NB4 (cell line): ENCODE data around the gene CHST1.

Source experiments
- DNase-seq: peaks from one replicate; pipeline ENCODE4 v3.0.0; 2010; ENCODE audit warnings: low read depth
- H3K4me3 ChIP-seq: one replicate; pipeline ENCODE4 v1.5.1; 2011; ENCODE audit warnings: mild to moderate bottlenecking, low read depth, low read length, moderate library complexity
- MAX ChIP-seq: IDR thresholded peaks from 2 replicates; pipeline ENCODE4 v1.6.1; 2011; ENCODE audit warnings: low read depth, low read length
- MYC ChIP-seq: IDR thresholded peaks from 2 replicates; pipeline ENCODE4 v1.6.1; 2011; ENCODE audit warnings: low read depth, low read length
- POLR2A ChIP-seq: IDR thresholded peaks from 2 replicates; pipeline ENCODE4 v1.6.1; 2011; ENCODE audit warnings: mild to moderate bottlenecking; ENCODE audit not compliant: insufficient read length; ENCODE audit errors: extremely low read depth
- TF ChIP-seq, protein P1 (sequence below): IDR thresholded peaks from one replicate; pipeline ENCODE4 v1.5.1; 2012; ENCODE audit warnings: low read depth, low read length

The CHST1 gene

DNA sequence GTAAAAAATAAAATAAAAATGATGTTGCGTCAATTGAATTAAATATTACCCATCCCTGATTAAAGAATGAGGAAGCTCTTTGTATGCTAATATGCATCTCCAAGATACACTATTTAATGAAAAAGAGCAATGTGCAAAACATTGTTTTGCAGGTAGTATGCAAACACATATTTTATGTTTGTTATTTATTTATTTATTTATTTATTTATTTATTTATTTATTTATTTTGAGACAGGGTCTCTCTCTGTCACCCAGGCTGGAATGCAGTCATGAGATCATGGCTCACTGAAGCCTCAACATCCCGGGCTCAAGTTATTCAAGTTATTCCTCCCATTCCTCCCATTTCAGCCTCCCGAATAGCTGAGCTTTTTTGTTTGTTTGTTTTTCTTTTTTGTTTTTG, 7.2 kb upstream of the CHST1 start:
- no peak overlapping the region for H3K4me3 ChIP-seq
- no peak for DNase-seq
- TF ChIP-seq, protein P1, sequence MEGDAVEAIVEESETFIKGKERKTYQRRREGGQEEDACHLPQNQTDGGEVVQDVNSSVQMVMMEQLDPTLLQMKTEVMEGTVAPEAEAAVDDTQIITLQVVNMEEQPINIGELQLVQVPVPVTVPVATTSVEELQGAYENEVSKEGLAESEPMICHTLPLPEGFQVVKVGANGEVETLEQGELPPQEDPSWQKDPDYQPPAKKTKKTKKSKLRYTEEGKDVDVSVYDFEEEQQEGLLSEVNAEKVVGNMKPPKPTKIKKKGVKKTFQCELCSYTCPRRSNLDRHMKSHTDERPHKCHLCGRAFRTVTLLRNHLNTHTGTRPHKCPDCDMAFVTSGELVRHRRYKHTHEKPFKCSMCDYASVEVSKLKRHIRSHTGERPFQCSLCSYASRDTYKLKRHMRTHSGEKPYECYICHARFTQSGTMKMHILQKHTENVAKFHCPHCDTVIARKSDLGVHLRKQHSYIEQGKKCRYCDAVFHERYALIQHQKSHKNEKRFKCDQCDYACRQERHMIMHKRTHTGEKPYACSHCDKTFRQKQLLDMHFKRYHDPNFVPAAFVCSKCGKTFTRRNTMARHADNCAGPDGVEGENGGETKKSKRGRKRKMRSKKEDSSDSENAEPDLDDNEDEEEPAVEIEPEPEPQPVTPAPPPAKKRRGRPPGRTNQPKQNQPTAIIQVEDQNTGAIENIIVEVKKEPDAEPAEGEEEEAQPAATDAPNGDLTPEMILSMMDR = no peak
- TF ChIP-seq POLR2A (no peak), MAX (no peak), MYC (no peak)

- no peak for DNase-seq
Observed at GRCh38 chr11:45671246-45672171, 6.1 kb upstream of the CHST1 start.

DNA sequence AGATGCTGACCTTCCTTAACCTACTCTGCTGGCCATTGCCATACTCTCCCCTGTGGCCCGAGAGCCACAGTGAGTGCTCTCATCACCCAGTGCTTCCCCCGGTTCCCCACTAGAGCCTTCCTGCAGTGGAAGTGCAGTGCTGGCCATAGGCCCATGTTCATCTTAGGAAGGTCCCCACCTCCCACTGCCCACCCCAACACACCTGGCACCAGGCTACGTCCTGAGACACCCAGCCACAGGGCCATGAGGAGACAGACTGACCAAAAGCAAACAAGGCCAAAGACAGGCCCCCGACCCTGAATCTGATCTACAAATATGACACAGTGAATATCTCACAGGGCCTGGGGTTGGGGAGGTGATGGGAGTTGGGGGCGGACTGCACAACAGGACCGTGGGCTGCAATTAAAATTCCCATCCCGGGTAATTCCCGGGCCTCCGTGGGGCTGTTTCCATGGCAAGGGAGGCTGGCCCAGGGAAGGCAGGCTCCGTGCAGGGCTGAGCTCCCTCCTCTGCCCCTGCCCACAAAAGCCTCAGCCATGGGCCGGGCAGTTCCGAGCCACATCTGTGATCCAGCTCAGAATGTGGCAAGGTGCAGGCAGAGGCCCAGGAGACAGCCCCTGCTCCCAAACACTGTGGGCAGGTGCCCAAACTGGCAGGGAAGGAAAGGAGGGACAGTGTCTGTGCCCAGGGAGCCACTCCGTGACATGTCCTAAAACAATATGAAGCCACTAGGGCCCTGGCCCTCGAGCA, 5.1 kb upstream of the CHST1 start:
- no peak overlapping the region for H3K4me3 ChIP-seq
- TF ChIP-seq, protein P1 = no peak
- TF ChIP-seq POLR2A (no peak), MYC (no peak), MAX (no peak)
- DNase-seq = no peak

More at GRCh38 chr11:45671246-45672171, 6.1 kb upstream of the CHST1 start:
- TF ChIP-seq MYC (no peak), POLR2A (no peak), MAX (no peak)
- TF ChIP-seq, protein P1 = peak; percentile 3
- no peak overlapping the region for H3K4me3 ChIP-seq

- no peak overlapping the region for H3K4me3 ChIP-seq
- DNase-seq = no peak
- TF ChIP-seq MAX = no peak
- TF ChIP-seq POLR2A = no peak
- no peak for TF ChIP-seq MYC
- TF ChIP-seq, protein P1 = no peak
Observed at GRCh38 chr11:45669956-45670355, 4.5 kb upstream of the CHST1 start.

DNA sequence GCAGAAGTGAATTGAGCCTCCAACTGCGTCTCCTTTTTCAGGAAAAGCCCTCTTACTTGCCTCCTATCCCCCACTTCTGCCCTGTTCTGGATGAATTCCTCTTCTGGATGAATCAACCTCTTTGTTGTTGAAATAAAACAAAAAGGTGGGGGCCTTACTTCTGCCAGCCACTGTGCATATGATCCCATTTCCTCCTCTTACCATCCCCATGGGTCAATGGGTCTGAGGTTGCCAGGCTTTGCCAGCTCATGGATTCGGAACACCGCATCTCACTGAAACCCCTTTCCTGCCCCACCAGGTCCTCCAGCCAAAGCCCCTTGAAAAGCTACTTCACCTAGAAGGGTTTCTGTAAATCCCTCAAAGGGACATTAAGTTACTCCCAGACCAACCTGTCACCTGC, 3.7 kb upstream of the CHST1 start:
- TF ChIP-seq POLR2A = no peak
- no peak for TF ChIP-seq MYC
- TF ChIP-seq, protein P1 = no peak
- TF ChIP-seq MAX = no peak
- no peak for DNase-seq
- H3K4me3 ChIP-seq = no peak overlapping the region
